NCI-H82 treated with DMSO at 0.1 percent for 48 hours (cell line): ENCODE measurements around the gene URM1.
A peak's percentile ranks its signal among the peaks of the same experiment; 100 is the strongest.

Source experiments
- DNase-seq: peaks from one replicate; lab custom pipeline; 2025; ENCODE audit not compliant: unreplicated experiment; lab: John Stamatoyannopoulos, UW

Gene URM1

GRCh38 chr9:128344931-128345605, 26.1 kb upstream of the URM1 start:
- DNase-seq, result no peak

DNA sequence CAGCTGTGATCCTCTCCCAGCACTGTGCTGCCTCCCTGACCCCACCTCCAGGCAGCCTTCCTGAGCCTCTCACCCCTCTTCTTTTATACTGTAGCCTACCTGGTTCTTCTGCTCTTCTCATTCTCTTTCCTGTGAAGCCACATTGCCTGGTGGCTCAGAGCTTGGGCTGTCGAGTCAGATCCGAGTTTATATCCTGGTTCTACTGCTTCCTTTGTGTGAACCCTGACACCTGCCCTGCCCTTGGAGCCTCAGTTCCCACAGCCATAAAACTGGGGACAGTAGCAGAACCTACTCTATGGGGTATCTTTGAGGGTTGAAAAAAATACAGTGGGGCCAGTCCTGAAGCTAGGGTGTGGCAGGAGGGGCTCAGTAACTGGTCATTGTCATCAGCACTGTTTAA, 22.0 kb upstream of the URM1 start:
- DNase-seq, result no peak

GRCh38 chr9:128349772-128350171, 21.4 kb upstream of the URM1 start:
- DNase-seq, result no peak

DNA sequence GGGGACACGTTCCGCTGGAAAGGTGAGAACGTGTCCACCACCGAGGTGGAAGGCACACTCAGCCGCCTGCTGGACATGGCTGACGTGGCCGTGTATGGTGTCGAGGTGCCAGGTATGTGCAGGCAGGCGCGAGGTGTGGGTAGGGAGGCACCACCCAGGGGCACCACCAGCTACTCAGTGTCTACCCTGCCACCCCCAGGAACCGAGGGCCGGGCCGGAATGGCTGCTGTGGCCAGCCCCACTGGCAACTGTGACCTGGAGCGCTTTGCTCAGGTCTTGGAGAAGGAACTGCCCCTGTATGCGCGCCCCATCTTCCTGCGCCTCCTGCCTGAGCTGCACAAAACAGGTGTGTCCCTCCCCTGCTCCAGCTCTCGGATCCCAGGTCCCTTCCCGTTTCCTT, 15.7 kb upstream of the URM1 start:
- DNase-seq, result no peak

DNA sequence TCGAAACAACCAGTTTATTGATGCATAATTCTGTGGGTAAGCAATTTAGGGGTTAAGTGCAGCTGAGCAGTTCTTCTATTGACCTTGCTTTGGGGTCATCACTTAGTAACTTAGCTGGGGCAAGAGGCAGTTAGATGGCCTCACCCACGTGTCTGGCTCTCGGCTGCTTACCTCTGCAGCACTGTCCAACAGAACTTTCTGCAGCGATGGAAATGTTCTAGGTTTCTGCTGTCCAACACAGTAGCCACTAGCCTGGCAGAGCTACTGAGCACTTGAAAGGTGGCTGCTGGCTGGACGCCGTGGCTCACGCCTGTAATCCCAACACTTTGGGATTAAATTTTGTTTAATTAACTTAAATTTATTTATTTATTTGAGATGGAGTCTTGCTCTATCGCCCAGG, 13.1 kb upstream of the URM1 start:
- no peak for DNase-seq

DNA sequence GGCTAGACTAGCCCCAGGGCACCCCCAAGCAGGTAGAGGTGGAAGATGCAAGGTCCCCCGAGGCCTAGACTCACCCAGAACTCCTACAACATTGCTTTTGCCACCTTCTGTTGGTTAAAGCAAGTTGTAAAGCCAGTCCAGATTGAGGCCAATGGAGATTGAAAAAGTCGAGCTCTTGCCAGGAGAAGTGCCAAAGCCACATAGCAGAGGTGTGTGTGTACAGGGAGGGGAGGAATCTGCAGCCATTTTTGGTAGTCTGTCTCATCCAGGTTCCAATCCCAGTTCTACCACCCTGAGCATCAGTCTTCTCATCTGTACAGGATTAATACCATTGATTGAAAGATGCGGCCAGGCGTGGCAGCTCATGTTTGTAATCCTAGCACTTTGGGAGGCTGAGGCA, 12.3 kb upstream of the URM1 start:
- DNase-seq, result no peak

DNA sequence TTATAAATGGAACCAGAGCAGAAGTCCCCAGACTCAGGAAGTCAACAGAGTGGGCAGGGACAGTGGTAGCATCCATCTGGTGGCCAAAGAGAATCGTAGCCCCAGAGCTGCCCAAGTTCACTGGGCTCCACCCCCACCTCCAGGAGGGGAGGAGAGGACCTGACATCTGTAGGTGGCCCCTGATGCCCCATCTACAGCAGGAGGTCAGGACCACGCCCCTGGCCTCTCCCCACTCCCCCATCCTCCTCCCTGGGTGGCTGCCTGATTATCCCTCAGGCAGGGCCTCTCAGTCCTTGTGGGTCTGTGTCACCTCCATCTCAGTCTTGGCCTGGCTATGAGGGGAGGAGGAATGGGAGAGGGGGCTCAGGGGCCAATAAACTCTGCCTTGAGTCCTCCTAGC, 10.3 kb upstream of the URM1 start:
- no peak for DNase-seq

- no peak for DNase-seq
Observed at GRCh38 chr9:128361296-128361985, 9.7 kb upstream of the URM1 start.

DNA sequence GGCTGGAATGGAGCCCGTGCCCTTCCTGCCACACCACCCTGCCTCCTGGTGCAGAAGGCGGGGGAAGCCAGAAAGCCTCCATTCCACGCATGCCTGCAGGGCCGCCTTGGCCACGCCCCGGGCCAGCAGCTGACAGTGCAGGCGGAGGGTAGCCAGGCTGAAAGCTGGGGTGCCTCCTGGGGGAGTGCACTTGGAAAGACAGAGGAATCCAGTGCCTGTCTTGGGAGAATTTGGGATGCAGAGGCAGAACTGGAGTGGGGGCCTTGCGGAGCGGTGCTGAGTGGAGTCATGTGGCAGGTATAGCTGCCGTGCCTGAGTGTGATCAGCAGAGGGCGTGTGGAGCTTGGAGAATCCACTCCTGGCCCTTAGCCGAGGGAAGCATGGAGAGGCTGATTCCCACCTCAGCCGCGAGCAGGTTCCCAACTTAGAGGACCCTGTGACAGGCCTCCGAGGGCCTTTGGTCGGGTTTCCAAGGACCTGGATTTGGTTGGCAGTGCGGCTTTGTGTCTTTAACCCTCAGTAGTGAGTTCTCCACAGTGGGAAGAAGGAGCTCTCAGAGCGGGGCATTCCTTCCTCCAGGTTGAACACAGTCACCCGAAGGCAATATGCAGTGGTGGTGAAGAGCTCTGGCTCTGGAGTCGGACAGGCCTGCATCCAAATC, 9.1 kb upstream of the URM1 start:
- peak; percentile 49 for DNase-seq

DNA sequence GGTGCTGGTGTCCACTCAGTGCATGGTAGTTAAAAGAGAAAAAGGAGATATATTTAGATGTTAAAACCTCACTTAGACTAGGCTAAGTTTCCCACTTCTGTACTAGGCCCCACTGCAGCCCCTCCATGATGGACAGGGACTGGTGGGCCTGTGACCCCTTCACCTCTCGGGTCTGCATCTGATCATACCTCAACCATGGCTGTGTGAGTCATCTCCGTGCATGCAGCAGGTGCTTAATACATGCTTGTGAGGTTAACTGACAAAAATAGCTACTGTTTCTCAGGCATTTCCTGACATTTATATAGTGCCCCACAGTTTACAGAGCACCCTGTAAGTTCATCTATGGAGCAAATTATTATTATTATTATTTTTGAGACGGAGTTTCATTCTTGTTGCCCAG, 8.4 kb upstream of the URM1 start:
- DNase-seq, result no peak

DNA sequence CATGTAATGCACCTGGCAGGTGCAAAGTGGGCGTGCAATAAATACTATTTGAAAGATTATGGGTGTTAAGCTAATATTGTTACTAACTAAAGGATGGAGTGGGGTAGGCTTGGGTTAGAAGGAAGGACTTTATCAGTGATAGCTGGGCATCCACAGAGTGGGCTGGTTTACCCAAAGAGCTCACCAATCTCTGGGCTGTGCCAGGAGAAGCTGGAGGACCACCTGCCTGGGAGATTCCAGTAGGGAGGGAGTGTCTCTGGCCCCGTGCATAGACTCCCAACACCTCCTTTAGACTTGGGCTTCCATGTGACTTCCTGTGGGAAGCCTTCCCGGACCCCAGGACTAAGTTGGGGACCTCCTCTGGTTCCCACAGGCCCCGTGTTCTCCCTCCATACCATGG, 5.6 kb upstream of the URM1 start:
- DNase-seq, result no peak

- DNase-seq, result no peak
Observed at GRCh38 chr9:128369024-128369706, 2.0 kb upstream of the URM1 start.

GRCh38 chr9:128370367-128370751, 815 bp upstream of the URM1 start:
- DNase-seq, result no peak

- no peak for DNase-seq
Observed at GRCh38 chr9:128371630-128372117, 500 bp downstream of the URM1 start.

- no peak for DNase-seq
Observed at GRCh38 chr9:128372188-128372641, 1.0 kb downstream of the URM1 start.

GRCh38 chr9:128372784-128373183, 1.6 kb downstream of the URM1 start:
- no peak for DNase-seq

DNA sequence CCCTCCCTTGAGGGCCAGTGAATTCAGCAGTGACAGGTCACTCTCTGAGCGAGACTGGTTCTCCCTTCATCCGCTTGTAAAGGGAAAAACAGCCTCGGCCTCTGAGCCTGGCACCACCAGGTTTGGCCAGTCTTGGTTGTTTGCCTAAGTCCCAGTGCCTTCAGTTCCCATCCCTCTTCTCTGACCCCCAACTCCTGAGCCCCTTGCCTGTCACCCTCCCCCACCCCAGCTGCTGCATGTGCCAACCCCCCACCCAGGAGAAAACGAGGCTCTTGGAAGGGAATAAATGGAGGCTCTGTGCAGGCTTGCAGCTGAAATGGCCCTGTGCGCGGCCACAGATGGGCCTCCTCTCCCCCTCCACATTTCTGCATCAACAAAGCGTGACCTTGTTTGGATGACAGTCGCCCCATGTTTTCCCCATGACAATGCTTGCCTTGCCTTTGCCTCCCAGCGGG, 3.1 kb downstream of the URM1 start:
- DNase-seq, result no peak

DNA sequence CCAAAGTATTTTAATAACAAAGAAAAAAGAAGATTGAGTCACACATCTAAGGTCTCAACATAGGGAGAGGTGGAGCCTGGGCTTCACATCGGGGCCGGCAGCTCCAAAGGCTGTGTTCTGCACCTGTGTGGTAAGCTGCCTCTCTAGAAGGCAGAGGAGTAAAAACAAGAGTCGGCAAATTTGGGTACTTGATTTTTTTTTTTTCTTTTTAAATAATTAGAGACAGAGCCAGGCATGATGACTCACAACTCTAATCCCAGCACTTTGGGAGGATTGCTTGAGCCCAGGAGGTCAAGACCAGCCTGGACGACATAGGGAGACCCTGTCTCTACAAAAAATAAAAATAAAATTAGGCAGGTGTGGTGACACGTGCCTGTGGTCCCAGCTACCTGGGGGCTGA, 4.7 kb downstream of the URM1 start:
- no peak for DNase-seq

GRCh38 chr9:128382261-128382660, 11.1 kb downstream of the URM1 start:
- DNase-seq, result no peak

GRCh38 chr9:128383007-128383753, 12.0 kb downstream of the URM1 start:
- peak; percentile 55 for DNase-seq

DNA sequence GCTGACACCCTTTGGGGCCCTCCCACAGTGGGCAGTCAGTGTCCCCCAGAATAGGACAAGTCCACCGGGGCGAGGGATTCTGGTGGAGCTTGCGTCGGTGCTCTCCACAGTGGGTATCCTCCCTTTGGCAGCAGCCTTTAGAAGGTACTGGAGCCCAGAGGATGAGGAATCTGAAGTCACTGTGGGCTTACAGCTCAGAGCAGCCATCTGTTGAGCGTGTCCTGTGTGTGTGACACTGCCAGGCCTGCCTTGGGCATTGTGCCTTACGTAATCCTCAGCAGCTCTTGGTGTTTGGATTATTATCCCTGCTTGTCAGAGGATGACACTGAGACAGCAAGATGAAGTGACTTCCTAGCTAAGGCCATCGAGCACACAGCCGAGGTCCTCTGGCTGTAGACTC, 12.6 kb downstream of the URM1 start:
- DNase-seq, result peak; percentile 54
